ENCODE results near the gene NID1. TPM values are rescaled to one million over a fixed set of nuclear protein-coding genes. Genes with fewer than 3 reads are reported as not detected.

Gene NID1
- total and polyA plus RNA-seq, 2 donors (not counting 3 experiments of a cell fraction or from before 2014, with no cell fraction given): 87.0 to 109 TPM

DNA sequence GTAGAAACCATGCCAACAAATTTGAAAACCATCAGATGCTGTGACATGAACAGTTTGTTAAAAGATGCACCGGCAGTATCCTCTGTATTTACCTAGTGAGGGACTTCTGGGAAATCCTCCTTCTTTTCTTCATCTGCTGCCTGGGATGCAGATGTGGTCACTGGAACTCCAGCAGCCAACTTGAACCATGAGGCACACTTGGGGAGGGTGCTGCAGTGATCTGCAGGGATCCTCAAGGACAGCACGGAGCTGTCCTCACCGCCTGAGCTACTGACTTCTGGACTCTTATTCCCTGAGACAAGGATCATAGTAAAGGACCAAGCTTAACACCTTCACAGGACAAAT lies 19.5 kb upstream of the NID1 start:
- Histone ChIP-seq H3K36me3 (ENCODE audit: control insufficient read depth in 2 of 2, extremely low read depth in 1 of 2, insufficient read depth in 2 of 2, low read length in 2 of 2) (no peaks in the 10 kb centered on the region), H3K4me3 (replicated peaks in 1 of 3; ENCODE audit: insufficient read depth in 1 of 3, low read depth in 1 of 3, low read length in 3 of 3) (no peak overlapping the region), H3K79me2 (ENCODE audit: control insufficient read depth, insufficient read depth, low read length) (no peaks in the 10 kb centered on the region), H2AFZ (ENCODE audit: low read depth, low read length) (no peak overlapping the region), H3K9me3 (replicated peaks; ENCODE audit: control insufficient read depth, insufficient read depth, low read length) (no peaks in the 10 kb centered on the region), H3K9me1 (replicated peaks; ENCODE audit: control insufficient read depth, extremely low read depth, insufficient read depth, low read length) (no peaks in the 10 kb centered on the region), H3K27me3 (ENCODE audit: control insufficient read depth in 2 of 2, insufficient read depth in 2 of 2, low read length in 2 of 2) (no peaks in the 10 kb centered on the region), H3K4me2 (ENCODE audit: insufficient read depth, low read length) (no peak overlapping the region), H3K9ac (replicated peaks; ENCODE audit: extremely low read depth, insufficient read depth, low read length) (no peak overlapping the region), H3K4me1 (ENCODE audit: control insufficient read depth, extremely low read depth, insufficient read depth, low read length) (peaks cover 2% of the 10 kb centered on the region), H4K20me1 (replicated peaks; ENCODE audit: control insufficient read depth, extremely low read depth, insufficient read depth, low read length) (no peaks in the 10 kb centered on the region), H3K27ac (ENCODE audit: insufficient read depth, low read depth, low read length) (no peak overlapping the region)
- no peak for FAIRE-seq
- intact Hi-C loops (cut with micrococcal nuclease) (no loop called here), dilution Hi-C loops (cut with MboI; ENCODE audit: extremely low pct_ligation_motif_present, low sequenced_read_pairs) (no loop called here)
- no peak for DNase-seq (ENCODE audit: low read depth, low spot score)
- ChIA-PET CTCF (no interaction called here), POLR2A (no interaction called here)
- TF ChIP-seq FOS (IDR thresholded peaks at IDR 0.05; ENCODE audit: borderline replicate concordance, insufficient read depth, low read length) (no peak), GATA2 (IDR thresholded peaks at IDR 0.05; ENCODE audit: insufficient read depth, insufficient read length, low read depth, low read length) (no peak), JUN (IDR thresholded peaks at IDR 0.05; ENCODE audit: borderline replicate concordance, insufficient read depth, insufficient read length, low read depth) (no peak), MYC (IDR thresholded peaks at IDR 0.05; ENCODE audit: low read depth, low read length) (no peak)
- TF ChIP-seq, protein P1, sequence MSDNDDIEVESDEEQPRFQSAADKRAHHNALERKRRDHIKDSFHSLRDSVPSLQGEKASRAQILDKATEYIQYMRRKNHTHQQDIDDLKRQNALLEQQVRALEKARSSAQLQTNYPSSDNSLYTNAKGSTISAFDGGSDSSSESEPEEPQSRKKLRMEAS (IDR thresholded peaks at IDR 0.05; ENCODE audit: insufficient read depth, insufficient read length): no peak
- no TSS peak for BruUV-seq (replicated peaks)

DNA sequence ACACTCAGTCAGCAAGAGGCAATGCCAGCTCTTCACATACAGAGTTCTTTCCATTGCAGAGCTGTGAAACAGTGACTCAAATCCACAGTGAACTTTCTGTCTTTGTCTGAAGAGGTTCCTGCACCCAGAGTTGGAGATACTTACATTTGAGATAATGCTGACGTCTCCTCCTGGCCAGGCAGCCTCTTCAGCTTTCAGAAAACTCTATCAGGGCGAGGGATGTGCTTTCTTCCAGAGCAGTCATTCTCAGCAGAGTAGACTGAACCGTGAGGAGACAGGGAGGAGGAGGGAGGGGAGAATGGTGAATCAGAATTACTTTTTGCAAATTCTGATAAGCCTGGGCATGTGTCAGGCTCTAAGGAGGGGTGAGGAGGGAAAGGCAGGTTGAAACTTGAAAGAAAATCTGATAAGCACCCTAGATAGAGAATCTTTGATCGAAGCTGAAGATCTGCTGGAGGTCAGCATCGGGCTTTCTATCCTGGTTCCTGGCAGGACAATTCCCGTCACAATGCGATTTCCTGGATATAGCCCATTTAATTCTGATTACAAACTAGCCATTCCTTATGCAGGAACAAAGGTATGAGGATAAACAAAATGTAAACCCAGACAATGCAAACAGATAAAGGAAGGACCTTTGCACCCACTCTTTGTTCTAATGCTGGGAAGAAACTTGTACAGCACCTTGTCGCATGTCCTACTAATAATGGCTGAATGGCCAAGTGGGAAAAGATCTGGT lies 18.9 kb upstream of the NID1 start:
- H3K9ac ChIP-seq (replicated peaks; ENCODE audit: extremely low read depth, insufficient read depth, low read length): no peak overlapping the region
- H3K4me2 ChIP-seq (ENCODE audit: insufficient read depth, low read length): no peak overlapping the region
- ChIA-PET POLR2A (no interaction called here), CTCF (no interaction called here)
- no TSS peak for BruUV-seq (replicated peaks)
- FAIRE-seq: no peak
- TF ChIP-seq POLR2A (IDR thresholded peaks at IDR 0.05; ENCODE audit: low read depth, low read length) (no peak), FOS (IDR thresholded peaks at IDR 0.05; ENCODE audit: borderline replicate concordance, insufficient read depth, low read length) (no peak)
- no peaks in the 10 kb centered on the region for H4K20me1 ChIP-seq (replicated peaks; ENCODE audit: control insufficient read depth, extremely low read depth, insufficient read depth, low read length)
- H3K79me2 ChIP-seq (ENCODE audit: control insufficient read depth, insufficient read depth, low read length): no peaks in the 10 kb centered on the region
- H3K9me3 ChIP-seq (replicated peaks; ENCODE audit: control insufficient read depth, insufficient read depth, low read length): no peaks in the 10 kb centered on the region
- H3K27ac ChIP-seq (ENCODE audit: insufficient read depth, low read depth, low read length): no peak overlapping the region
- dilution Hi-C loops (cut with MboI; ENCODE audit: extremely low pct_ligation_motif_present, low sequenced_read_pairs): no loop called here
- no peak for DNase-seq (ENCODE audit: low read depth, low spot score)
- H3K36me3 ChIP-seq (ENCODE audit: control insufficient read depth in 2 of 2, extremely low read depth in 1 of 2, insufficient read depth in 2 of 2, low read length in 2 of 2): no peaks in the 10 kb centered on the region
- intact Hi-C loops (cut with micrococcal nuclease): no loop called here
- no peak overlapping the region for H2AFZ ChIP-seq (ENCODE audit: low read depth, low read length)
- no peak overlapping the region for H3K4me3 ChIP-seq (replicated peaks in 1 of 3; ENCODE audit: insufficient read depth in 1 of 3, low read depth in 1 of 3, low read length in 3 of 3)
- H3K27me3 ChIP-seq (ENCODE audit: control insufficient read depth in 2 of 2, insufficient read depth in 2 of 2, low read length in 2 of 2): no peaks in the 10 kb centered on the region
- peaks cover 2% of the 10 kb centered on the region for H3K4me1 ChIP-seq (ENCODE audit: control insufficient read depth, extremely low read depth, insufficient read depth, low read length)
- no peaks in the 10 kb centered on the region for H3K9me1 ChIP-seq (replicated peaks; ENCODE audit: control insufficient read depth, extremely low read depth, insufficient read depth, low read length)

Measured in endothelial cell of umbilical vein (primary cell).